SIG-M5 treated with dmso at 0.1 percent for 504 hours (cell line): ENCODE data around the gene COPS2.
"Not testable (repeated sequence)": the region's sequence is repeated elsewhere in the genome, so short reads cannot be mapped to it uniquely, and the experiment has no call there.

Experiments
- DNase-seq: peaks from one replicate; lab custom pipeline; 2025; ENCODE audit not compliant: unreplicated experiment; lab: John Stamatoyannopoulos, UW

Gene COPS2

GRCh38 chr15:49110158-49110944 lies 45.0 kb downstream of the COPS2 start:
- DNase-seq = no peak

DNA sequence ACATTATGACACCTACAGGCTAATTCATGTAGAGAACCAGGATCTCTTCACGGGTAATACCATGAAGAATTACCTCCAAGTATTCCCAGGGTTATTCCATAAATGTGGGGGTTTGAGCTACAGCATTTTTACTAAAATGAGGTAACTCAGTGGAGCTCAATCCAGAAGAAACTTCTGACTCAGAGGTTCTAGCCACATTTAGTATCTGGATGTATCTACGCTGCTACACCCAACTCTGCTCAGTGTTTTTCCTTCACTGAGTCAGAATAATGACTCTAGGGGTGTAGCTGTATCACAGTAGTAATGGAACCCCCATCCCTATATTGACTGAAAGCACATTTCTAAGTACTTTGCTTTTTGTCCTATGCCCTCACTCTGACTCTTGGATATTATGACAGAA lies 52.4 kb downstream of the COPS2 start:
- no peak for DNase-seq

DNA sequence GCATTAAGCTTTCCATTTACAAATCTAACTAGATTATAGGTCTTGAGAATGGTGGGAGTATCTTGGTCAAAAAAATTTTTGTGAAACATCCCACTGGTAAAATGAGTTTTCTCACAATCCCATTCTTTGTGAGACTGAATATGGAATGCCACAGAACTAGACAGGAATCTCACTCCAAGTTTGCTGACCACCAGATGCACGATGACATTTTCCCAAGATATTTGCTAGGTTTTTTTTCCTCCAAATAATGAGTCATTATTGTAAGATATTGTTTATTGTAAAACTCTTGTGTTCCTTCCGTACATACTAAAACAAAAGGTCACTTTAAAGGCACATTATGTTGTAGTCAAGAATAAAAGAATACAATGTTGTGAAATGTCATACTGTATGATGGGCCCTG lies 53.9 kb downstream of the COPS2 start:
- DNase-seq = no peak

DNA sequence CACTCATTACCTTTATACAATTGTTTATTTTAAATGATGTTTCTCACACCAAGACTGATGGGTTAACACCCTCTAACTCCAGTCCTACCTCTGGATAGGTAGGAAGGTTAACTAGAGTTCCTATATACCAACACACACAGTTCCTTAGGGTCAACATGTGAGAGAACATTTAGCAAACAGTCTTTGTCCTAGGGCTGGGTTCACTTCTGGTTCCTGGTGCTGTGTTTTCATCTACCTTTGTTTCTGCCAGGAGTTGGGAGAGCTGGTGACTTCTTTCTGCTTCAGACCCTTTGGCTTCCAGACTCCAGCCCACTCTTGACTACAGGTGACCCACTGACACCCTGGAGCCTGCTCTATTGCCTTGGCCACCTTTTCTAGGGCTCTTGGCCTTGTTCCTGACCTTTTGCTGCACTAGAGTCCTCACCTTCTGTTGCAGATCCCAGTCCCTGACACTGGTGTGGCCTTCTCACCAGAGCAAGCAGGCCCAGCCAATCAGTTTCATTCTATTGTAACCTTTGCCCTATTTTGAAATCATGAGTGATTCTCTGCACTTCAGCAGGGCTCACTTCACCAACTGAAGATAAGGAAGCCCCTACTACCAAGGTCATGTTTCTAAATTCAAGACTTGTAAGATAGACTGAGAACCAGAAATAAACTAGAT lies 59.2 kb downstream of the COPS2 start:
- no peak for DNase-seq

DNA sequence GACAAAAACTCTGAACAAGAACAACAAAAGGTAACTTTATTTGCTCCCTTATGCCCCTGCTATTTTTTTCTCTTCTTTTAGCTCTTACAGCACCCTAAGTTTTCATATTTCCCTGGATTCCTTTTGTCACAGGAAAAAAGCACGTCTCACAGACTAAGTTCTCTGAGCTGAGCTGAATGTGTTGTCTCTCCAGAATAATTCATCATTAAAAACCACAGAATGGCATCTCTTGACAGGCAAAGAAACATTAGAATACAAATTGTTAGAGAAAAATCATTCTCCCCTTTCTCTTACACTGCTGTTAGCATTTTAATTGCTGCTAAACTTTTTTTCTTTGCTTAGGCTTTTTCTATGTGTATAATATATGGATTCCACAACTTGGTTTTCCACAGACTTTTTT lies 60.5 kb downstream of the COPS2 start:
- DNase-seq = no peak

DNA sequence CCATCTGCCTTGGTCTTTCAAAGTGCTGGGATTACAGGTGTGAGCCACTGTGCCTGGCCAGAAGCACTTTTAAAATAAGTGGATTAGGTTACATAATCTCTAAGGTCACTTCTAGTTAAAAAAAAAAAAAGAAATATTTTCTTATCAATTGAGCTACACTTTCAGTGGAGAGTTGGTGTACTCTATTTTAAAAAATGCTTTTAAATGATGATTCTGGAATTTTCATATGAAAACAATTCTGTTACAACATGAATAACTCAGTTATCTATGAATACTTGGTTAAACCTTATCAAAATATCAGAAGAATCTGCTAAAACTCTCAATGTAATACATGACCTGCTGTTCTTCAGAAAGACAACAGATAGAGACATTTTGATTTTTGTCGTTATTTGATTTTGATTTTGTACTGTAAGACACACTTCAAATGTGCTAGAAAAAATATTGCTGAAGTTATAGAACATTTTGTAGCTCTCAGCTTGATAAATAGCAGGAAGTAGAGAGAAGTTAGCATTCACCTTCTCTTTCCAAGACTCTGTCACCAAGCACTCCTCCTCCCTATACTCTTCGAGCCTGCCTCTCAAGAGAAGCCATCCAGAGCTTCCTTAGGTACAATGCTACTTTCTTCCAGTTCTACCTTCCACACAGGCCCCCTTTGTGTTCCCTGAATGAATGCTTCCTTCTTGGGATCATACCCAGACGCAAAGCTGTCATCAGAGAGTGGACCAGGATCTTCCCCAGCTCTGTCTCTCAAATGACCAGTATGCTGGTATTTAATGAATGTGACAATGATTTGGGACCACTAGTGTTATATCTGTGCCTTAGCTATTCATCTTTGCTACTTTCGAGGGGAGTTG lies 61.9 kb downstream of the COPS2 start:
- no peak for DNase-seq

DNA sequence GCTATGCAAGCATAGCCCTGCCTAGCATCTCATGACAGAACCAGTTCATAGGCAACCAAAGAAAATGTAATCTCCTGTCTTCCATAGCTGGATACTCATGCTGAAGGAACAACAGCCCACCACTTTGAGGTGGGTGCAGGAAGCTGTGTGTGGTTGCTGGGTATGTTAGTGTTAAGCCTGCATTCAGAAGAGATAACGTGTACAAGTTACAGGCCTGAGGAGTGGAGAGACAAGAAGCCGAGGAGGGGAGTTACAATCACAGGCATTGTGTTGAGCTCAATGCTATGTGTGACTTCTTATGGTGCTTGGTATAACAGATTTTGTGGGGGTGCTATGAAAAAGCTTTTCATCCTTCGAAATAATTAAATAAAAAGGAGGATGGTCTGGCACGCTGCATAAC lies 66.4 kb downstream of the COPS2 start:
- DNase-seq = no peak

DNA sequence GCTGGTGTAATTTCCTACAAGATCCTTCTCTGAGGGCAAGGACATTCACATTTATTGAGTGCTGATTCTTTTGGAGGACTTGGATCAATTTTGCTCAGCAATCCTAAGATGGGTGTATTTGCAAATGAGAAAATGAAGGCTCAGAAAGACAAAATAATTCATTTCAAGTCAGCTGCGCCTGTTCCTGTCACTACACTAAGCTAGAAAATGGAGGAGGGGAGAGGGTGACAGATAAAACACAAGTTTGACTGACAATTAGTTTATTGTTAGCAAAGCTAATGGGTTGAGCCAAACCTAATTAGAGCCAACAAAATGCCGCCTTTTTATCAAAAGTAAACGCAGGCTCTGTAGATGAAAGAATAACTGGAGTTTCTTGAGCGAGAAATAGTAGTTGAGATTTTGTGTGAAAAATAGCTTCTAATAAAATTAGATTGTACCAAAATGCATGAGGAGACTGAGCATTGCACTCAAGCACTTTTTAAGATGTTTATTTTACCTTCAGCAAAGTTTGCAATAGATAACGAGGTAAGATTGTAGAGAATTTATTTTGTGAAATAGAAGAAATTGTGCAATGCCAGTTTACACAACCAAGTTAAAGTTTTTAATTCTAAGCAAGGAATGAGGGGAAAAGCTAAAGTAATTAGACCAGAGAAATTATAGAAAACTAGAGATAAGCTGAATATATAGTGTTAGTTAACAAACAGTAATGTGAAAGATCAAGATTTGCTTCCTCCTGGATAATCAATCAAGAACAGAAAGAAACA lies 69.5 kb downstream of the COPS2 start:
- DNase-seq = no peak

DNA sequence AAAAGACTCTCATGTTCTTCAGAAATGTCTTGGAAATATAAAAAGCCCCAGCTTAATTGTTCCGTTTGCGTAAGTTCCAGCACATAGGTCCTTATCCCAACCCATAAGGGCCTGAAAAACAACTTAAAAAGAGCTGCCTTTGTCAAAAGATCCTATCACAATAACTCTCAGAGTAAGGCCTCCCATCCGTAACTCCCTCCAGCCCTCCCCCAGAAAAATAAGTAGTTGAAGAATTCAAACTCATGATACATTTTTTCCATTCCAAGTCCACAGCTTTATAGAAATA lies 71.2 kb downstream of the COPS2 start:
- DNase-seq = no peak

DNA sequence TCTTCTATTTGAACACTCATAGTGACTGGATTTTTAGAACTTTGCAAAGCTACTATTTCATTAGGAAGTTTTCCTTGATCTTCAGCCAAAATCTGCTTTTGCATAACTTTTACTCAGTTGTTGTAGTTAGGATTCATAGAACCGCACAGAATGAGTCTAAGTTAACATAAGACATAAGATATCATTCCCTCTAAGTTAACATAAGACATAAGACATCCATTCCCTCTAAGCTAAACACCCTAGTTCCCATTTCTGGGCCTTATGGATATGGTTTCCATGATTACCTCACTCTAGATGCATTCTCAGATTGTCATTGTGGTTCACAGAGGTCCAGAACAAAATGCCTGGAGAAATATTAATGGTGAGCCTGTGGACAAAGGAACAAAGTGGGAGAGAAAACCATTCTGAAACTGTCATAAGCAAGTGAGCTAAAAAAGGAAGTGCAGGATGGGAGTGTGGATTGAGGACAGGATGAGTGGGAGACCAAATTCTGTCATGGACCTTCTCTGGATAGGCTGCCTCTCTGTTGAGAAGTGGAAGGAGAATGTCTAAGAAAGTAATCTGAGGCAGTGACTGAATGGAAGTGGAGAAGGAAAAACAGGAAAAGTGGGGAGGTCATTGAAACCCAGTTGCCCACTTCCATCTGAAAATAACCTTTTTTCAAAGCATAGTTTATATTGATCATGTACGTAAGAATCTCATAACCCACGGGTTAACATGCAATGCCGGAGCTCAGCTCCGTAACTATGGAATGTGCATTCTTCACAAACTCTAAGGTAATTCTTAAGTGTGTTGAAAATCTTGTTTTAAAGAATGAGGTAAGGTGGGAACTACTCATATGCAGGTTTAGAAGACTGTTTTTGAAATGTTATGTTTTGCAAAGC lies 71.8 kb downstream of the COPS2 start:
- no peak for DNase-seq

DNA sequence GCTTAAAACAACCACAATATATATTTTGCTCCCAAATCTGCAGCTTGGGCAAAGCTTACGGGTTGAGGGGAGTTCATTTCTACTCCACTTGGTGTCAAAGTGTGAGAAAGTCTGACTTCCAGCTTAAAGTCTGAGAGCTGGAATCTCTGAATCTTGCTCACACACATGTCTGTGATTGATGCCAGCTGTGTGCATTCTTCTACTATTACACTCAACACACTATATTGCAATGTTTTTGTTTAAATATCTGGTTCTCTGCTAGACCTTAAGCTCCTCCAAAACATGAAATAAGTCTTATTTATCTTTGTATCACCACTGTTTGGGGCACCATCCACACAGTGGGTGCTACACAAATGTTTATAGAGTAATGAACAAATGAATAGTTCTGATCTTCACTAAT lies 72.4 kb downstream of the COPS2 start:
- DNase-seq = no peak

DNA sequence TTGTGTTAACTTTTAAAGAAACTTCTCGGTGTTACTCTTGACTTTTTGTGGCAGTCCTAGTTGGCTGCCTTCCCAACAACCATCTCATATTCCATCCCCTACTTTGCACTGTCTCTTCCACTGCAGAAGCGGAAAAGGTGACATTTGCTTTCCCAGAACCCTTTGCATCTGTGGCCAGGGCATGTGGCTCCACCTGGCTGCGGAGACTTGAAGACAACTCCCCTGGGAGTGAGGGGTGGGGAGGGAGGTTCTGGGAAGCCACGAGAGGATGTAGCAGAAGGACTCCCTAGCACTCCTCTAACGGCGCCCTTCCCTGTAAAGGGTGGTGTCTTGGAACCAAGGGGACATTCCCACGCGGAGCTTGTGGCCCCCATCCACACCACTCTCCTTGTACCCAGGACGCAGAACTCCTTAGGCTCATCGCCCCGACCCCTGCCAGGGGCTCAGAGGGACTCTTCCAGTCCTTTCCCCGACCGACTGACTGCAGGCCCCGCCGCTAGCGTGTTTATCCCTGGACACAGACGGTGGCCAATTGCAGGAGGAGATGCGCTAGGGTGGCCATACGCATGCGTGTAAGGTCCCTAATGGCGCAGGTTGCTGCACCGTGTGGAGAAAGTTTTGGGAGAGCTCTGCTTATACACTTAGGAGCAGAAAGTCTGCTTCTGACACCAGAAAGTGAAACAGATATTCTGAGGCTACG lies 75.9 kb downstream of the COPS2 start:
- DNase-seq = no peak

GRCh38 chr15:49075881-49076280 lies 79.5 kb downstream of the COPS2 start:
- DNase-seq = peak; percentile 70

GRCh38 chr15:49074589-49075287 lies 80.7 kb downstream of the COPS2 start:
- not testable (repeated sequence) for DNase-seq
